HG02642 (cell line): ENCODE measurements around the gene IFT25.
"Not testable (repeated sequence)": the region's sequence is repeated elsewhere in the genome, so short reads cannot be mapped to it uniquely, and the experiment has no call there.

Experiments used
- ATAC-seq: cut with Tn5 transposase; IDR thresholded peaks from one replicate; pipeline ENCODE4 v1.9.1; 2021; ENCODE audit warnings: mild to moderate bottlenecking; ENCODE audit not compliant: unreplicated experiment, poor library complexity

The IFT25 gene

DNA sequence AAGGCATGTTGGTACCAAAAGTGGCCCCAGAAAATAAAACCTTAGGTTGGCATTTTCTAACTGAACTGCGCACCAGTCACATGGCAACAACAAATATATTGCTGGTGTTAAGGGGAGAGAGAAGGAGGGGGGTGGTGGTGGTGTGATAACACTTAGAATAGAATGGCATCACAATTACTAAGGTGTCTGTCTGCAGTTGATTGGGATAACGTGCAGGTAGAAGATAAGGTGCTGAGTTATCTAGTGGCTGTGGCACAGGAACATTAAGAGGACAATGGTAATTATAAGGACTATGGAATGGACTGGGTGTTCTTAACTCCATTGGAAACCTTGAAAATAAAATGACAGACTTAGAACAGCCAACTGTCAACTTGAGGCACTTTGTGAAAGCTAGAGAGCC lies 54.5 kb downstream of the IFT25 start:
- no peak for ATAC-seq

DNA sequence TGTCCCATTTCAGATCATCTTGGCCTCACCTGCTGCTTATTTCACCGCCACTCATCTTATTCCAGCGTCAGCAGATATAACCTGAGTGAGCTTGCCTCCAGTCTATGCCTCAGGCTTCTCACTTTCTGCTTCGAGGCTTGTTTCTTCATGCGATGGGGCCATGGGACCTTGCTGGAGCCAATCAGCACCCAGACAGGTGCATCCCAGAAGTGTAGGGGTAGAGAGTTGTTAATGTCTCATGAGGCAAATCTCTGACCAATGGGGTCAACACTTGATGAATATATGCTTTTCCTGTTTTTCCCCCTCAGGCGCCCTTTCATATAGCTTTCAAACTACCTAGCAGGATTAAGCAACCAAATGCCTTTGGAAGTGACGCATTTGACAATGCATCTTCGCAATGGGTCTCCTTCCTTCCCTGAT lies 55.0 kb downstream of the IFT25 start:
- no peak for ATAC-seq

DNA sequence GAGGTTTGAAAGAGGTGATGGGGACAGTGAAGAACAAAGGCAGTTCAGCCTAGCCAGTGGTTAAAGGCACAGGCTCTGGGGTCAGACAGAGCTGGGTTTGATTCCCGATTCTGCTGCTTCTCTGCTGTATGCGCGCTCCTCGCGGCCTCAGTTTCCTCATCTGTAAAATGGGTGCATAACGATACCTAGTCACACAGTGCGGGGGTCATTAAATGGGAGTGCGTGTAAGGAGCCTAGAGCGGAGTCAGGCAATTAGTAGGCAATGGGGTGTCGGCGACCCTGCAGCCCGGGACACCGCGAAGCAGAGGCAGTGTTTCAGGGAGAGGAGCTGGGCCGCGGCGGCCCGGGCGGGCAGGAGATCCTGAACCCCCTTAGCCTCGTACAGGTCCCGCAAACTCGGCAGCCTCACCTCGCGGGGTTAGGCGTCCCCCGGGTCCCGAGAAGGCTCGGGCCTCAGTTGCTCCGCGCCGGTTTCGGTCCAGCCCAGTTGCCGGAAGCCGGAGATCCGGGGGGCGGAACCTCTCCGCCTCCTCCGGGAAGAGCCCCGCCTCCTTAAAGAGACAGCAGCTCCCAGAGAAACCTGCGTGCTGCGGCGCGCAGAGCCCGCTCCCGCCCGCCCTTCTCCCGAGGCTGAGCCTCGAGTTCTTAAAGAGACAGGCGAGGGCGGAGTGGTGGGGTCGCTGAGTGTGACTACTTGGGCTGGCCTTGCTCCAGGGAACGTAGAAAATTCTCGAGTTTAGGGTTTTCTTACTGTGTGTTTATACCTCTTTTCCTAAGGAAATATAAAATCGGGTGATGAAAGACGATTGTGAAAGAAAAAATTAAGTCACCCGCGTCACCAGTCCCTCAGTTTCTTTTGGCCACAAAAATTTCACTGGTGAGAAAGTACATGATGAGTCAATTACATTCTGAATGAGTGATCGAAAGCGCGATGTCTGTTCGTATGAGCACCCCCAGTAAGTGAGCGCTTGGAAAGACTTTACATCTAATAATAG lies 55.9 kb downstream of the IFT25 start, which contains the start of gene YIPF1:
Gene YIPF1, minus strand, starts transcription at position 494 of the 995 bp plus-strand sequence. CDS start 860 bp downstream, outside the sequence.
- peak; percentile 92 for ATAC-seq

DNA sequence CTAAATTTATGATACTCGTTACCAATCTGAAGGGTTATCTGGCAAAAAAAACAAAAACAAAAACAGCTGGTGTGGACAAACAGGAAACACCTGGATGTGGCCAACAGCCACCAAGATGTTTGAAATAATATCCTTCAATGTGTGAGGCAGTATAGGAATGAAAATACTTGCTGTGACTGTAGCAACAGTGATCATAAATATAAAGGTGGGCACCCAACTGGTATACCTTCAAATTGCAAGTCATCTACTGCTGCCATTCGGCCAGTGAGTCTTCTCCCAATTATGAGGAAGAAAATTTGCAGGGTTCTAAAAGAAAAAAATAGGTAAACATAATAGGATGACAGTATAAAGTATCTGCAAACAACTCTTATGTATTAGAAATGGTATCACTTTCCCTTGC lies 56.8 kb downstream of the IFT25 start:
- no peak for ATAC-seq

DNA sequence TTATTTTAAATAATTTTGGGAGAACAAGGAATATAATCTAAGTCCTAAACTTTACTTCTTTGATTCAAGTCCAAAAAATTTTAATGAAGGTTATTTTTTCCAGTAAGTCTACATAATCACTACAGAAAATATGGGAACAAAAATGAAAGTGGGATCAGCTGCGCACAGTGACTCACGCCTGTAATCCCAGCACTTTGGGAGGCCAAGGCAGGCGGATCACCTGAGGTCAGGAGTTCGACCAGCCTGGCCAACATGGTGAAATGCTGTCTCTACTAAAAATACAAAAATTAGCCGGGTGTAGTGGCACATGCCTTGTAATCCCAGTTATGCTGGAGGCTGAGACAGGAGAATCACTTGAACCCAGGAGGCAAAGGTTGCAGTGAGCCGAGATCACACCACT lies 61.9 kb downstream of the IFT25 start:
- not testable (repeated sequence) for ATAC-seq

DNA sequence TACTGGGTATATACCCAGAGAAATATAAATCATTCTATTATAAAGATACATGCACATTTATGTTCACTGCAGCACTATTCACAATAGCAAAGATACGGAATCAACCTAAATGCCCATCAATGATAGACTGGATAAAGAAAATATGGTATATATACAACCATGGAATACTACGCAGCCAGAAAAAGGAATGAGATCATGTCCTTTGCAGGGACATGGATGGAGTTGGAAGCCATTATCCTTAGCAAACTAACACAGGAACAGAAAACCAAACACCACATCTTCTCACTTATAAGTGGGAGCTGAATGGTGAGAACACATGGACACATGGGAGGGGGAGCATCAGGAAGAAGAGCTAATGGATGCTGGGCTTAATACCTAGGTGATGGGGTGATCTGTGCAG lies 63.6 kb downstream of the IFT25 start:
- not testable (repeated sequence) for ATAC-seq

DNA sequence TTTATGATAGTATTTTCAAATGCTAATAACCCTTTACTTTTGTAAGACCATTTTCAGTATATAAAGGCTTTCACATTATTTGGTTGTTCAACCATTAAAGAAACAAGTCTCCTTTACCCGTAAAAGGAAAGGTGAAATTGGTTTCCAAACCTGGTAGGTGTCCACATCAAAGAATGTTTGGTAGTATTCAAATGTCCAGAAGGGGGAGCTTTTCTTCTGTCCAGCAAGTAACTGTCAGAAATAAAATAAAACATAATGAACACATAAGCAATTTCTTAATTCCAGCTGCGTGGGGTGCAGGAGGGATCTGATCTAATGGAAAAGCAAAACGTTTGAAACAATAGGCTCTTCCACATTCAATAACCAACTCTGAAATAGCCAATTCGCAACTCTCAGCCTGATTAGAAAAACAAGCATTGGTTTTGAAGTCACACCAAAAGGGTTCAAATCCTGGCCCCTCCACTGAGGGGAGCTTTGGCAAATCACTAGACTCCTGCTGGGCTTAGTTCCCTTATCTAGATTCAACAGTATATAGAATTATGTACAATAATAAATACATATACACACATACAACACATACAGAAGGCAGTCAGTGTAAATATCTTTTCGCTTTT lies 66.9 kb downstream of the IFT25 start:
- ATAC-seq = no peak

DNA sequence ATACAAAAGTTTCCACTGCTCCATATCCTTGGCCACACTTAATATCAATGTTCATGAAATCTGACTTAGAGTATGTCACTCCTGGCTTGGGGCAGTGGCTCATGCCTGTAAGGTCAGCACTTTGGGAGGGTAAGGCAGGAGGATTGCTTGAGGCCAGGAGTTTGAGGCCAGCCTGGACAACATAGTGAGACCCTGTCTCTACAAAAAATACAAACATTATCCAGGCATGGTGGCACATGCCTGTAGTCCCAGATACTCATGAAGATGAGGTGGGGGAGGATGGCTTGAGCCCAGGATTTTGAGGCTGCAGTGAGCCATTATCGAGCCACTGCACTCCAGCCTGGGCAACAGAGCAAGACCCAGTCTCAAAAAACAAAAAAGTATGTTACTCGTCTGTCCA lies 70.3 kb downstream of the IFT25 start:
- ATAC-seq = not testable (repeated sequence)

DNA sequence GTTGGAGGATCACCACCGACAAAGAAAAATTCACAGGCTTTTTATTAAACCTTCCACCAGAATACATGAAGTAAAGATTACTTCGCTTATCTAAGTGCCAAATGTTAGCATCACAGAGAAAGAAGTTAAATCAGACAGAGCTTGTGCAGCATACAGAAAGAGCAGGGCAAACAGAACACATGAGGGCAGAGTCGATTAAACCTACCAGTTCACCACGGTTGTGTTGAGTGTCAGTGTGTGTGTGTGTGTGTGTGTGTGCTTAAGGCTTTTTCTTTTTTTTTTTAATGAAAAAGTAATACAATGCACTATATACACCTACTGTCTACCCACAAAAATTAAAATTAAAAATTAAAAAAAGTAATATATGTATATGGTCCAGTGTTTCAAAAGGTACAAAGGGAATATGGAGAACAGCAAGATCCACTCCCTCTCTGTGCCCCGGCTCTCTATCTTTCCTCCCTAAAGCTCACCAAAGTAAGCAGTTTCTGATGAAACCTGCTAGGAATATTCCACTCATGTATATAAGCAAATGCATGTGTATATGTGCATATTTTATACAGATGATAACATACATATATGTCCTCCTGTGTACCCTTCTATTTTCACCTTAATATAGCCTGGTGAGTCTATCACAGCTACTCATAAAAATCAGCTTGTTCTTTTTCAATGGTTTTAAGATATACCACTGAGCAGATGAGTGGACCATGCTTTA lies 73.6 kb downstream of the IFT25 start:
- no peak for ATAC-seq
